GM12874 (cell line): ENCODE measurements around the gene HSD3B1.

ENCODE experiments used
- CTCF ChIP-seq: IDR thresholded peaks from 2 replicates; pipeline ENCODE4 v1.5.1; 2011; ENCODE audit warnings: low read depth, mild to moderate bottlenecking, control low read depth, low read length, moderate library complexity; ENCODE audit not compliant: insufficient read depth

Gene HSD3B1

GRCh38 chr1:119544165-119544762 is 37.3 kb downstream of the HSD3B1 start:
- peak; percentile 70 for TF ChIP-seq CTCF

- TF ChIP-seq CTCF, result no peak
Observed at GRCh38 chr1:119546641-119547040, 39.6 kb downstream of the HSD3B1 start.

GRCh38 chr1:119547306-119547705 is 40.3 kb downstream of the HSD3B1 start:
- no peak for TF ChIP-seq CTCF

- no peak for TF ChIP-seq CTCF
Observed at GRCh38 chr1:119547805-119548204, 40.8 kb downstream of the HSD3B1 start.

- TF ChIP-seq CTCF, result peak; percentile 66
Observed at GRCh38 chr1:119549719-119550132, 42.7 kb downstream of the HSD3B1 start.

GRCh38 chr1:119550381-119550780 is 43.4 kb downstream of the HSD3B1 start:
- TF ChIP-seq CTCF, result no peak

- TF ChIP-seq CTCF, result no peak
Observed at GRCh38 chr1:119551218-119551617, 44.2 kb downstream of the HSD3B1 start.

- TF ChIP-seq CTCF, result no peak
Observed at GRCh38 chr1:119554183-119554582, 47.2 kb downstream of the HSD3B1 start.
